A549 (cell line): Measurements from ENCODE around the gene KRTAP26-1. TPM values are rescaled to one million over a fixed set of nuclear protein-coding genes. Genes with fewer than 3 reads are reported as not detected.

Source experiments
- ATAC-seq, 2 experiments: fragments of 200-7000 bp in 1 of 2; fragments of >200 bp in 1 of 2; cut with Nextera tagmentation in 1 of 2; cut with Tn5 transposase in 1 of 2; 3 replicates each; pipeline versions ENCODE4 v1.8.0 to v1.9.1; 2018 to 2020; ENCODE audit warnings: mild to moderate bottlenecking in 1 of 2, moderate library complexity in 1 of 2
- CTCF ChIA-PET: fragments of 300-600 bp; sonication (Branson Sonifier 250); formaldehyde crosslinking; extraction: SDS; loops from one replicate; lab custom pipeline; 2021; ENCODE audit warnings: antibody characterized with exemption, inconsistent platforms; lab: Yijun Ruan, JAX
- POLR2A ChIA-PET: fragments of 350-600 bp; formaldehyde crosslinking; extraction: SDS; loops from one replicate; lab custom pipeline; 2021; ENCODE audit warnings: antibody characterized with exemption, inconsistent platforms; lab: Yijun Ruan, JAX
- DNase-seq, 2 experiments: peaks; one replicate each; pipeline versions ENCODE4 v3.0.0 to v3.0.0-alpha.2; 2011 to 2016; ENCODE audit warnings: low read depth in 1 of 2, low spot score in 1 of 2
- FAIRE-seq: peaks from 2 replicates; lab custom pipeline; 2011; peaks lifted over from hg19 to GRCh38; lab: Jason Lieb, UNC
- H3K27ac ChIP-seq, 2 experiments: fragments of >200 bp; sonication (Bioruptor Twin); formaldehyde crosslinking; 3 replicates each; pipeline ENCODE4 v1.5.1; 2016 to 2017
- H3K4me1 ChIP-seq: fragments of >200 bp; sonication (Bioruptor Twin); formaldehyde crosslinking; 3 replicates; pipeline ENCODE4 v1.6.1; 2016
- H3K4me2 ChIP-seq: fragments of >200 bp; sonication (Bioruptor Twin); formaldehyde crosslinking; 3 replicates; pipeline ENCODE4 v1.6.1; 2016
- H3K4me3 ChIP-seq: fragments of >200 bp; sonication (Bioruptor Twin); formaldehyde crosslinking; 3 replicates; pipeline ENCODE4 v1.5.1; 2016
- H3K9me3 ChIP-seq: fragments of >200 bp; sonication (Bioruptor Twin); formaldehyde crosslinking; 3 replicates; pipeline ENCODE4 v1.6.1; 2016
- BHLHE40 ChIP-seq: IDR thresholded peaks from 2 replicates; pipeline ENCODE4 v1.6.1; 2012; ENCODE audit warnings: low read depth, low read length, inconsistent platforms
- CBX8 ChIP-seq: fragments of 200-600 bp; sonication (generic); IDR thresholded peaks from 2 replicates; pipeline ENCODE4 v1.6.1; 2016
- HEYL ChIP-seq: fragments of 250-450 bp; sonication (Bioruptor Pico); IDR thresholded peaks from 2 replicates; pipeline ENCODE4 v1.8.0; 2021; ENCODE audit warnings: mild to moderate bottlenecking, moderate library complexity
- HOXA7 ChIP-seq: fragments of 250-450 bp; sonication (Bioruptor Pico); IDR thresholded peaks from 2 replicates; pipeline ENCODE4 v1.5.0; 2020; ENCODE audit warnings: mild to moderate bottlenecking, moderate library complexity
- HOXB13 ChIP-seq: fragments of 250-450 bp; sonication (Bioruptor Pico); IDR thresholded peaks from 2 replicates; pipeline ENCODE4 v1.5.0; 2020; ENCODE audit warnings: low read depth, mild to moderate bottlenecking, moderate library complexity
- KDM1A ChIP-seq: fragments of 200-600 bp; sonication (generic); IDR thresholded peaks from 2 replicates; pipeline ENCODE4 v1.6.1; 2016; ENCODE audit warnings: low read depth, mild to moderate bottlenecking
- NR3C1 ChIP-seq: fragments of >200 bp; sonication (Bioruptor Twin); formaldehyde crosslinking; IDR thresholded peaks from 3 replicates; pipeline ENCODE4 v1.6.1; 2017
- POLR2A ChIP-seq: IDR thresholded peaks from 2 replicates; pipeline ENCODE4 v1.6.1; 2012; ENCODE audit warnings: mild to moderate bottlenecking, low read length
- RFX5 ChIP-seq: fragments of 450-650 bp; IDR thresholded peaks from 2 replicates; pipeline ENCODE4 v1.7.1; 2014; ENCODE audit warnings: antibody characterized with exemption, mild to moderate bottlenecking, moderate library complexity
- RNF2 ChIP-seq: fragments of 200-600 bp; sonication (generic); IDR thresholded peaks from 2 replicates; pipeline ENCODE4 v1.6.1; 2016; ENCODE audit warnings: low read depth, mild to moderate bottlenecking, antibody characterized with exemption, moderate library complexity, borderline replicate concordance
- SMC3 ChIP-seq: fragments of >200 bp; sonication (Bioruptor Twin); formaldehyde crosslinking; IDR thresholded peaks from 3 replicates; pipeline ENCODE4 v1.6.1; 2018; ENCODE audit warnings: inconsistent platforms
- TP53 ChIP-seq: fragments of 250-450 bp; sonication (Bioruptor Pico); IDR thresholded peaks from 2 replicates; pipeline ENCODE4 v1.5.0; 2021; ENCODE audit warnings: mild to moderate bottlenecking, moderate library complexity
- ZC3H11A ChIP-seq: fragments of 450-650 bp; IDR thresholded peaks from 2 replicates; pipeline ENCODE4 v1.6.1; 2014; ENCODE audit warnings: antibody characterized with exemption, mild to moderate bottlenecking
- ZFP36 ChIP-seq: fragments of 450-650 bp; IDR thresholded peaks from 2 replicates; pipeline ENCODE4 v1.6.1; 2014; ENCODE audit warnings: borderline replicate concordance; ENCODE audit not compliant: partially characterized antibody
- ZSCAN20 ChIP-seq: fragments of 250-450 bp; sonication (Bioruptor Pico); IDR thresholded peaks from 2 replicates; pipeline ENCODE4 v1.8.0; 2022; ENCODE audit warnings: mild to moderate bottlenecking, moderate library complexity
- WGBS: methylation state at CpG from one replicate; pipeline ENCODE4 v1.1.6; 2017; ENCODE audit errors: missing lambda C conversion rate; 5-methylcytosine and 5-hydroxymethylcytosine counted together
- polyA plus RNA-seq, 4 experiments: library from polyadenylated mRNA; depleted of rRNA in 3 of 4; stranded (reverse); fragments of >200 nt; fragmentation: RNase III in 1 of 4; extraction: RNeasy Plus Mini Kit Qiagen cat#74134 plus additional on column Dnase treatment in 1 of 4; gene quantifications; 2 replicates in 3 of 4; 3 replicates in 1 of 4; pipeline ENCODE4 v1.2.3, GENCODE V29; 2011 to 2017
- TF ChIP-seq, protein P1 (sequence below): fragments of 200-600 bp; sonication (generic); IDR thresholded peaks from 2 replicates; pipeline ENCODE4 v1.6.1; 2016; ENCODE audit warnings: antibody characterized with exemption, mild to moderate bottlenecking, moderate library complexity
- TF ChIP-seq, protein P2 (sequence below): fragments of >200 bp; sonication (Bioruptor Twin); formaldehyde crosslinking; IDR thresholded peaks from 3 replicates; pipeline ENCODE4 v1.5.1; 2016
- TF ChIP-seq, protein P3 (sequence below): IDR thresholded peaks from 2 replicates; pipeline ENCODE4 v1.6.1; 2012
- TF ChIP-seq, protein P4 (sequence below): IDR thresholded peaks from 2 replicates; pipeline ENCODE4 v1.6.1; 2012; ENCODE audit warnings: low read depth, borderline replicate concordance
- TF ChIP-seq, protein P5 (sequence below): fragments of >200 bp; sonication (Bioruptor Twin); formaldehyde crosslinking; IDR thresholded peaks from 3 replicates; pipeline ENCODE4 v1.6.1; 2016
- TF ChIP-seq, protein P6 (sequence below): fragments of 450-650 bp; IDR thresholded peaks from 2 replicates; pipeline ENCODE4 v1.6.1; 2014; ENCODE audit warnings: antibody characterized with exemption

KRTAP26-1 gene
- polyA plus RNA-seq, 2 of the 4 experiments (the other 2 are of a cell fraction) = not detected

DNA sequence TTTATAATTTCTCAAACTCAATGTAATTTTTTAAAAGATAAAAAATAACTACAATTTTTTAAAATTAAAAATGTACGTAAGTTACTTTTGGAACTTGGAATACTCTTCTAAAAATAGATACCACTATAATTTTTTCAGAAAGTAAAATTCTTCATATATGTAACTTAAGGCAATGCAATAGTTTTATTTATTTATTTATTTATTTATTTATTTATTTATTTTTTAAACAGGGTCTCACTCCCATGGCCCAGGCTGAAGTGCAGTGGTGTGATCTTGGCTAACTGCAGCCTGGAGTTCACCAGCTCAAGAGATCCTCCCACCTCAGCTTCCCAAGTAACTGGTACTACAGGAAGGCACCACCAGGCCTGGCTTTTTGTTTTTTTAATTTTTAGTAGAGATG lies 31.4 kb upstream of the KRTAP26-1 start:
- TF ChIP-seq, protein P1, sequence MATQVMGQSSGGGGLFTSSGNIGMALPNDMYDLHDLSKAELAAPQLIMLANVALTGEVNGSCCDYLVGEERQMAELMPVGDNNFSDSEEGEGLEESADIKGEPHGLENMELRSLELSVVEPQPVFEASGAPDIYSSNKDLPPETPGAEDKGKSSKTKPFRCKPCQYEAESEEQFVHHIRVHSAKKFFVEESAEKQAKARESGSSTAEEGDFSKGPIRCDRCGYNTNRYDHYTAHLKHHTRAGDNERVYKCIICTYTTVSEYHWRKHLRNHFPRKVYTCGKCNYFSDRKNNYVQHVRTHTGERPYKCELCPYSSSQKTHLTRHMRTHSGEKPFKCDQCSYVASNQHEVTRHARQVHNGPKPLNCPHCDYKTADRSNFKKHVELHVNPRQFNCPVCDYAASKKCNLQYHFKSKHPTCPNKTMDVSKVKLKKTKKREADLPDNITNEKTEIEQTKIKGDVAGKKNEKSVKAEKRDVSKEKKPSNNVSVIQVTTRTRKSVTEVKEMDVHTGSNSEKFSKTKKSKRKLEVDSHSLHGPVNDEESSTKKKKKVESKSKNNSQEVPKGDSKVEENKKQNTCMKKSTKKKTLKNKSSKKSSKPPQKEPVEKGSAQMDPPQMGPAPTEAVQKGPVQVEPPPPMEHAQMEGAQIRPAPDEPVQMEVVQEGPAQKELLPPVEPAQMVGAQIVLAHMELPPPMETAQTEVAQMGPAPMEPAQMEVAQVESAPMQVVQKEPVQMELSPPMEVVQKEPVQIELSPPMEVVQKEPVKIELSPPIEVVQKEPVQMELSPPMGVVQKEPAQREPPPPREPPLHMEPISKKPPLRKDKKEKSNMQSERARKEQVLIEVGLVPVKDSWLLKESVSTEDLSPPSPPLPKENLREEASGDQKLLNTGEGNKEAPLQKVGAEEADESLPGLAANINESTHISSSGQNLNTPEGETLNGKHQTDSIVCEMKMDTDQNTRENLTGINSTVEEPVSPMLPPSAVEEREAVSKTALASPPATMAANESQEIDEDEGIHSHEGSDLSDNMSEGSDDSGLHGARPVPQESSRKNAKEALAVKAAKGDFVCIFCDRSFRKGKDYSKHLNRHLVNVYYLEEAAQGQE = no peak
- TF ChIP-seq HOXB13 (CRISPR knock-in tag) (no peak), HOXA7 (CRISPR knock-in tag) (no peak), TP53 (CRISPR knock-in tag) (no peak), BHLHE40 (no peak), ZFP36 (no peak), KDM1A (no peak), ZC3H11A (no peak; the same call in 1 of the 2 replicates), ZSCAN20 (CRISPR knock-in tag) (no peak), NR3C1 (no peak), CBX8 (no peak), RNF2 (no peak), HEYL (CRISPR knock-in tag) (no peak)
- TF ChIP-seq, protein P2, sequence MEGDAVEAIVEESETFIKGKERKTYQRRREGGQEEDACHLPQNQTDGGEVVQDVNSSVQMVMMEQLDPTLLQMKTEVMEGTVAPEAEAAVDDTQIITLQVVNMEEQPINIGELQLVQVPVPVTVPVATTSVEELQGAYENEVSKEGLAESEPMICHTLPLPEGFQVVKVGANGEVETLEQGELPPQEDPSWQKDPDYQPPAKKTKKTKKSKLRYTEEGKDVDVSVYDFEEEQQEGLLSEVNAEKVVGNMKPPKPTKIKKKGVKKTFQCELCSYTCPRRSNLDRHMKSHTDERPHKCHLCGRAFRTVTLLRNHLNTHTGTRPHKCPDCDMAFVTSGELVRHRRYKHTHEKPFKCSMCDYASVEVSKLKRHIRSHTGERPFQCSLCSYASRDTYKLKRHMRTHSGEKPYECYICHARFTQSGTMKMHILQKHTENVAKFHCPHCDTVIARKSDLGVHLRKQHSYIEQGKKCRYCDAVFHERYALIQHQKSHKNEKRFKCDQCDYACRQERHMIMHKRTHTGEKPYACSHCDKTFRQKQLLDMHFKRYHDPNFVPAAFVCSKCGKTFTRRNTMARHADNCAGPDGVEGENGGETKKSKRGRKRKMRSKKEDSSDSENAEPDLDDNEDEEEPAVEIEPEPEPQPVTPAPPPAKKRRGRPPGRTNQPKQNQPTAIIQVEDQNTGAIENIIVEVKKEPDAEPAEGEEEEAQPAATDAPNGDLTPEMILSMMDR = no peak
- TF ChIP-seq, protein P3, sequence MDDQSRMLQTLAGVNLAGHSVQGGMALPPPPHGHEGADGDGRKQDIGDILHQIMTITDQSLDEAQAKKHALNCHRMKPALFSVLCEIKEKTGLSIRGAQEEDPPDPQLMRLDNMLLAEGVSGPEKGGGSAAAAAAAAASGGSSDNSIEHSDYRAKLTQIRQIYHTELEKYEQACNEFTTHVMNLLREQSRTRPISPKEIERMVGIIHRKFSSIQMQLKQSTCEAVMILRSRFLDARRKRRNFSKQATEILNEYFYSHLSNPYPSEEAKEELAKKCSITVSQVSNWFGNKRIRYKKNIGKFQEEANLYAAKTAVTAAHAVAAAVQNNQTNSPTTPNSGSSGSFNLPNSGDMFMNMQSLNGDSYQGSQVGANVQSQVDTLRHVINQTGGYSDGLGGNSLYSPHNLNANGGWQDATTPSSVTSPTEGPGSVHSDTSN = no peak
- TF ChIP-seq, protein P4, sequence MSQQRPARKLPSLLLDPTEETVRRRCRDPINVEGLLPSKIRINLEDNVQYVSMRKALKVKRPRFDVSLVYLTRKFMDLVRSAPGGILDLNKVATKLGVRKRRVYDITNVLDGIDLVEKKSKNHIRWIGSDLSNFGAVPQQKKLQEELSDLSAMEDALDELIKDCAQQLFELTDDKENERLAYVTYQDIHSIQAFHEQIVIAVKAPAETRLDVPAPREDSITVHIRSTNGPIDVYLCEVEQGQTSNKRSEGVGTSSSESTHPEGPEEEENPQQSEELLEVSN = no peak
- TF ChIP-seq, protein P5, sequence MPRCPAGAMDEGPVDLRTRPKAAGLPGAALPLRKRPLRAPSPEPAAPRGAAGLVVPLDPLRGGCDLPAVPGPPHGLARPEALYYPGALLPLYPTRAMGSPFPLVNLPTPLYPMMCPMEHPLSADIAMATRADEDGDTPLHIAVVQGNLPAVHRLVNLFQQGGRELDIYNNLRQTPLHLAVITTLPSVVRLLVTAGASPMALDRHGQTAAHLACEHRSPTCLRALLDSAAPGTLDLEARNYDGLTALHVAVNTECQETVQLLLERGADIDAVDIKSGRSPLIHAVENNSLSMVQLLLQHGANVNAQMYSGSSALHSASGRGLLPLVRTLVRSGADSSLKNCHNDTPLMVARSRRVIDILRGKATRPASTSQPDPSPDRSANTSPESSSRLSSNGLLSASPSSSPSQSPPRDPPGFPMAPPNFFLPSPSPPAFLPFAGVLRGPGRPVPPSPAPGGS = no peak
- TF ChIP-seq, all 56 proteins: peak for 0
- H3K4me1 ChIP-seq = no peaks in the 10 kb centered on the region
- no peak overlapping the region for H3K4me2 ChIP-seq
- ChIA-PET CTCF (no interaction called here), POLR2A (no interaction called here)
- WGBS = 41% methylated on average over 1 of the region's 1 CpG
- H3K9me3 ChIP-seq = no peaks in the 10 kb centered on the region
- H3K27ac ChIP-seq = no peak overlapping the region
- ATAC-seq (no peak), FAIRE-seq (no peak), DNase-seq (no peak)
- H3K4me3 ChIP-seq = no peak overlapping the region

DNA sequence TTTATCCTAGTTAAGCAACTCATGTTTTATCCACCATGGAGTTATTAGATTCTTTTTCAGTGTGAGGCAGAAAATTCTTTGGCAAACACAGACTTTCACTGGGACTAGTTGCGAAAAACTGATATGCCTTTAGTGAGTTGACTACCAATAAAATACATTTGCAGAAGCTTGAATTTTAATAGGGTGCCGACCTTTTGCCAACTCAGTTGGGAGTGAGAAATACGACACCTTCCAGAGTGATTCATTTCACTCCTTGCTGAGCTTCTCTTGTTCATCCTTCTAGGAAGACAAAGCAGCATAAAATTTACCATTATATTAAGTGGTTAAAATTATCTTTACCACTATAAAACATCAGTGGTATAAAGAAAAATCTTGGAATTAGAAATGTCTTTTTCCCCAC lies 29.5 kb upstream of the KRTAP26-1 start:
- POLR2A ChIA-PET = no interaction called here
- Histone ChIP-seq H3K4me3 (no peak overlapping the region), H3K4me2 (no peak overlapping the region), H3K9me3 (no peaks in the 10 kb centered on the region)
- FAIRE-seq (no peak), ATAC-seq (no peak)
- no peak for TF ChIP-seq BHLHE40
- no peak for TF ChIP-seq POLR2A
- TF ChIP-seq, protein P6, sequence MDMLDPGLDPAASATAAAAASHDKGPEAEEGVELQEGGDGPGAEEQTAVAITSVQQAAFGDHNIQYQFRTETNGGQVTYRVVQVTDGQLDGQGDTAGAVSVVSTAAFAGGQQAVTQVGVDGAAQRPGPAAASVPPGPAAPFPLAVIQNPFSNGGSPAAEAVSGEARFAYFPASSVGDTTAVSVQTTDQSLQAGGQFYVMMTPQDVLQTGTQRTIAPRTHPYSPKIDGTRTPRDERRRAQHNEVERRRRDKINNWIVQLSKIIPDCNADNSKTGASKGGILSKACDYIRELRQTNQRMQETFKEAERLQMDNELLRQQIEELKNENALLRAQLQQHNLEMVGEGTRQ = no peak
- no peak for TF ChIP-seq SMC3
- no peak for TF ChIP-seq ZSCAN20 (CRISPR knock-in tag)
- TF ChIP-seq, protein P4 = no peak
- no peak for TF ChIP-seq RNF2
- no peak for TF ChIP-seq RFX5
- TF ChIP-seq, all 56 proteins: peak for 0
- DNase-seq = no peak
- 3% methylated on average over 3 of the region's 3 CpGs for WGBS
- Histone ChIP-seq H3K4me1 (no peaks in the 10 kb centered on the region), H3K27ac (no peak overlapping the region)
- CTCF ChIA-PET = no interaction called here
